ENCODE measurements around the gene MYH1.

Gene MYH1

GRCh38 chr17:10482252-10482651 is 36.1 kb downstream of the MYH1 start:
- no peak for DNase-seq (ENCODE audit: low read depth)

- no peak for DNase-seq (ENCODE audit: low read depth)
Measured at GRCh38 chr17:10477701-10478100, 40.6 kb downstream of the MYH1 start.

- DNase-seq (ENCODE audit: low read depth), result no peak
Measured at GRCh38 chr17:10474536-10474935, 43.8 kb downstream of the MYH1 start.

GRCh38 chr17:10471858-10472257 is 46.5 kb downstream of the MYH1 start:
- no peak for DNase-seq (ENCODE audit: low read depth)

GRCh38 chr17:10469459-10469858 is 48.9 kb downstream of the MYH1 start, which contains the start of gene MYH4:
TSS of gene MYH4 (minus strand) at chr17:10469559. CDS start at chr17:10466745, 2,814 bp downstream.
- no peak for DNase-seq (ENCODE audit: low read depth)

GRCh38 chr17:10463402-10463801 is 54.9 kb downstream of the MYH1 start:
- DNase-seq (ENCODE audit: low read depth), result no peak

GRCh38 chr17:10460062-10460461 is 58.3 kb downstream of the MYH1 start:
- DNase-seq (ENCODE audit: low read depth), result no peak

- no peak for DNase-seq (ENCODE audit: low read depth)
Measured at GRCh38 chr17:10458701-10459100, 59.6 kb downstream of the MYH1 start.

GRCh38 chr17:10457952-10458351 is 60.4 kb downstream of the MYH1 start:
- no peak for DNase-seq (ENCODE audit: low read depth)

GRCh38 chr17:10447026-10447931 is 71.1 kb downstream of the MYH1 start:
- DNase-seq (ENCODE audit: low read depth), result no peak
